ENCODE measurements around the gene XIAP.
"Not testable (repeated sequence)": the region's sequence is repeated elsewhere in the genome, so short reads cannot be mapped to it uniquely, and the experiment has no call there.

XIAP gene

GRCh38 chrX:123876177-123876576 is 16.3 kb downstream of the XIAP start:
- TF ChIP-seq CTCF (IDR thresholded peaks at IDR 0.05; ENCODE audit: borderline replicate concordance, insufficient read depth, low read depth, low read length), result no peak
- H3K4me3 ChIP-seq (ENCODE audit: low read depth, low read length), result no peak overlapping the region

DNA sequence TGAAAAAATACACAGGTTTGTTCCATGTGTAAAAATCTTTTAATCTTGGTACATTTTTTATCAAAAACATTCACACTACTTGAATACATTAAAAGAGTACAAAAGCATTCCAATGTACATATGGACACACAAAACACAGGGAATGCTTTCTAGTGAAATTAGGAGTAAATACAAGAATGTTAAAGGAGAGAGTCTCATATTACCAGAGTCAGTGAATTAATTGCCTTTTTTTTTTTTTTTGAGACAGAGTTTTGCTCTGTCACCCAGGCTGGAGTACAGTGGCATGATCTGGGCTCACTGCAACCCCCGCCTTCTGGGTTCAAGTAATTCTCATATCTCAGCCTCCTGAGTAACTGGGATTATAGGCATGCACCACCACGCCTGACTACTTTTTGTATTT is 17.0 kb downstream of the XIAP start:
- no peak overlapping the region for H3K4me3 ChIP-seq (ENCODE audit: low read depth, low read length)
- TF ChIP-seq CTCF (IDR thresholded peaks at IDR 0.05; ENCODE audit: borderline replicate concordance, insufficient read depth, low read depth, low read length), result no peak

DNA sequence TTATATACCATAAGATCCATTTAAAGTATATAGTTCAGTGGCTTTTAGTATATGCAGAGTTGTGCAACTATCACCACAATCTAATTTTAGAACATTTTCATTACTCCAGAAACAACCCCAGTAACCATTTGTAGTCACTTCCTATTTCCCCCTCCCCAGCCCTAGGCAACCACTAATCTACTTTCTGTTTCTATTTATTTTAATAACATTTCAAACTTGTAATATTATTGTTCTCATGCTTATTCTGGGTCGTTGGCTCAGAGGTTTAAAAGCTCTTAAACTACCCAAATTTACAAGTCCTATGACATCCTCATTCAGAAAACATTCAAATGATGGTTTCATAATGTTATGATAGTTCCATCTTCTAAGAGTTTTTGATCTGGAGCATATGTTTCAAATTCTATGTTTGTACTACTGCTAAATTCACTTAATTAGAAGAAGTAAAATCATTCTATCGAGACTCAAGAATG is 18.4 kb downstream of the XIAP start:
- no peak overlapping the region for H3K4me3 ChIP-seq (ENCODE audit: low read depth, low read length)
- no peak for TF ChIP-seq CTCF (IDR thresholded peaks at IDR 0.05; ENCODE audit: borderline replicate concordance, insufficient read depth, low read depth, low read length)

DNA sequence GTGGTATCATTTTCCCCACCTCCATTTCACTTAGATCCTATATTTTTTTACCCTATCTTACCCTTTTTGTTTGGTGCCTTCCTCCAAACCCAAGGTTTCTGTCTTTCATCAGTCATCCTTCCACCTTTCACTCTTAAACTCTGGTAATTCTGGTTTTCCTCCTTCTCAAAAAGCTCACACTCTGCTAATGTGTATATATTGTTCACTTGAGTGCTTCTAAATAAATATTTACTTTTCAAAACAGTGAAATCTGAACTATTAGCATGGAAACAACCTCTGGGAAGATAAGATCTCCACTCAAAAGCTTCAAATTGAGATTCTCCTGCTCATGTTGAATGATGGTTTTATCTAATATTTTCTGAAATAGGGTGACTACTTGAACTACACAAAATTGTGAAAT is 21.5 kb downstream of the XIAP start:
- no peak overlapping the region for H3K4me3 ChIP-seq (ENCODE audit: low read depth, low read length)
- no peak for TF ChIP-seq CTCF (IDR thresholded peaks at IDR 0.05; ENCODE audit: borderline replicate concordance, insufficient read depth, low read depth, low read length)

GRCh38 chrX:123882391-123882790 is 22.5 kb downstream of the XIAP start:
- no peak overlapping the region for H3K4me3 ChIP-seq (ENCODE audit: low read depth, low read length)
- TF ChIP-seq CTCF (IDR thresholded peaks at IDR 0.05; ENCODE audit: borderline replicate concordance, insufficient read depth, low read depth, low read length), result no peak

DNA sequence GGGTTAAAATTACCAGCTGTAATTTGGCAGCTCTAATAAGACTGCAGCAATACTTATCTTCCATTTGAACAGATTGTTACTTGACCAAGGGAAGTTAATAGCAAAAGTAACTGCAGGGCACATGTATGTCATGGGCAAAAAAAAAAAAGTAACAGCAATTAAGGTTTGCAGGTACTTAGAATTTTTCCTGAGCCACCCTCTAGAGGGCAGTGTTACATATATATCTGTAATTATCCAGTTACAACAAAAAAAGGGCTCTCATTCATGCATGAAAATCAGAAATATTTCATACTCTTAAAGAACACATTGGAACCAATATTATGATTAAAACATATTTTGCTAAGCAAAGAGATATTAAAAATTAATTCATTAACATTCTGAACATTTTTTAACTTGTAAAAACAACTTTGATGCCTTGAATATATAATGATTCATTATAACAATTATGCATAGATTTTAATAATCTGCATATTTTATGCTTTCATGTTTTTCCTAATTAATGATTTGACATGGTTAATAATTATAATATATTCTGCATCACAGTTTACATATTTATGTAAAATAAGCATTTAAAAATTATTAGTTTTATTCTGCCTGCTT is 25.1 kb downstream of the XIAP start:
- H3K4me3 ChIP-seq (ENCODE audit: low read depth, low read length), result no peak overlapping the region
- TF ChIP-seq CTCF (IDR thresholded peaks at IDR 0.05; ENCODE audit: borderline replicate concordance, insufficient read depth, low read depth, low read length), result no peak

GRCh38 chrX:123899701-123900100 is 39.8 kb downstream of the XIAP start:
- no peak for TF ChIP-seq CTCF (IDR thresholded peaks at IDR 0.05; ENCODE audit: borderline replicate concordance, insufficient read depth, low read depth, low read length)
- H3K4me3 ChIP-seq (ENCODE audit: low read depth, low read length), result no peak overlapping the region

- not testable (repeated sequence) for H3K4me3 ChIP-seq (ENCODE audit: low read depth, low read length)
These were observed 43.4 kb downstream of the XIAP start for GRCh38 chrX:123903261-123903660.
